Peyer's patch (tissue), 4 donors: ENCODE measurements around the gene RAB33B. TPM values are rescaled to one million over a fixed set of nuclear protein-coding genes. Genes with fewer than 3 reads are reported as not detected.
"Not testable (repeated sequence)": the region's sequence is repeated elsewhere in the genome, so short reads cannot be mapped to it uniquely, and the experiment has no call there.

ENCODE experiments used
- DNase-seq, 3 donors: peaks; one replicate each; pipeline ENCODE4 v3.0.0-alpha.2; 2017 to 2019
- H3K27ac ChIP-seq, 4 donors: fragments of 200-600 bp; sonication (generic); one replicate each; pipeline ENCODE4 v1.5.1; 2016 to 2019
- H3K27me3 ChIP-seq, 2 donors: fragments of 200-600 bp; sonication (generic); one replicate each; pipeline ENCODE4 v1.5.1; 2019
- H3K36me3 ChIP-seq, 3 donors: fragments of 200-600 bp; sonication (generic); one replicate each; pipeline ENCODE4 v1.5.1; 2016 to 2019
- H3K4me1 ChIP-seq, 4 donors: fragments of 200-600 bp; sonication (generic); one replicate each; pipeline ENCODE4 v1.5.1; 2016 to 2019
- H3K4me3 ChIP-seq, 4 donors: fragments of 200-600 bp; sonication (generic); 1 replicate in 3 of 4; 2 replicates in 1 of 4; pipeline ENCODE4 v1.5.1; 2016 to 2019; ENCODE audit warnings: mild to moderate bottlenecking in 1 of 4
- H3K9me3 ChIP-seq, 4 donors: fragments of 200-600 bp; sonication (generic); one replicate each; pipeline ENCODE4 v1.5.1; 2016 to 2019; ENCODE audit warnings: mild to moderate bottlenecking in 1 of 4
- CTCF ChIP-seq, 6 experiments: fragments of 450-650 bp in 4 of 6; fragments of 200-600 bp in 2 of 6; sonication (generic) in 1 of 6; IDR thresholded peaks; one replicate each; pipeline ENCODE4 v1.5.1; 2017 to 2019; ENCODE audit warnings: antibody characterized with exemption in 6 of 6, mild to moderate bottlenecking in 3 of 6, moderate library complexity in 1 of 6
- POLR2A ChIP-seq, 2 donors: fragments of 450-650 bp; IDR thresholded peaks; one replicate each; pipeline ENCODE4 v1.5.1; 2017; ENCODE audit warnings: antibody characterized with exemption in 2 of 2, mild to moderate bottlenecking in 2 of 2, moderate library complexity in 2 of 2
- total RNA-seq, 4 donors: library from RNA; depleted of rRNA; stranded (reverse); fragments of >200 nt; gene quantifications; one replicate each; pipeline ENCODE4 v1.1.0, GENCODE V29; 2016

The RAB33B gene
- total RNA-seq, 4 donors from 2014 or later = 5.3 to 8.3 (median 6.6) TPM

GRCh38 chr4:139457318-139457717 lies 3.4 kb downstream of the RAB33B start:
- H3K27me3 ChIP-seq = no peaks in the 10 kb centered on the region
- no peak overlapping the region for H3K4me3 ChIP-seq
- H3K36me3 ChIP-seq = no peaks in the 10 kb centered on the region
- no peak for DNase-seq
- no peak overlapping the region for H3K27ac ChIP-seq
- no peaks in the 10 kb centered on the region for H3K9me3 ChIP-seq
- peaks cover 0 to 43% (median 0%) of the 10 kb centered on the region in 4 donors for H3K4me1 ChIP-seq
- TF ChIP-seq POLR2A (IDR thresholded peaks at IDR 0.05) (no peak), CTCF (IDR thresholded peaks at IDR 0.05) (no peak)

GRCh38 chr4:139458543-139458942 lies 4.6 kb downstream of the RAB33B start:
- no peaks in the 10 kb centered on the region for H3K36me3 ChIP-seq
- no peaks in the 10 kb centered on the region for H3K9me3 ChIP-seq
- TF ChIP-seq POLR2A (IDR thresholded peaks at IDR 0.05) (no peak), CTCF (IDR thresholded peaks at IDR 0.05) (no peak)
- no peak for DNase-seq
- H3K4me1 ChIP-seq = peaks cover 0 to 41% (median 0%) of the 10 kb centered on the region in 4 donors
- H3K4me3 ChIP-seq = no peak overlapping the region
- no peaks in the 10 kb centered on the region for H3K27me3 ChIP-seq
- H3K27ac ChIP-seq = no peak overlapping the region

GRCh38 chr4:139458999-139459398 lies 5.1 kb downstream of the RAB33B start:
- Histone ChIP-seq H3K36me3 (no peaks in the 10 kb centered on the region), H3K4me3 (no peak overlapping the region), H3K27ac (no peak overlapping the region), H3K4me1 (peaks cover 0 to 41% (median 0%) of the 10 kb centered on the region in 4 donors), H3K9me3 (no peaks in the 10 kb centered on the region), H3K27me3 (no peaks in the 10 kb centered on the region)
- TF ChIP-seq CTCF (IDR thresholded peaks at IDR 0.05) (no peak), POLR2A (IDR thresholded peaks at IDR 0.05) (no peak)
- no peak for DNase-seq

GRCh38 chr4:139460565-139460964 lies 6.6 kb downstream of the RAB33B start:
- TF ChIP-seq CTCF (IDR thresholded peaks at IDR 0.05) (no peak), POLR2A (IDR thresholded peaks at IDR 0.05) (no peak)
- Histone ChIP-seq H3K27me3 (no peaks in the 10 kb centered on the region), H3K27ac (no peak overlapping the region), H3K4me1 (peaks cover 0 to 35% (median 0%) of the 10 kb centered on the region in 4 donors), H3K9me3 (no peaks in the 10 kb centered on the region), H3K4me3 (no peak overlapping the region), H3K36me3 (no peaks in the 10 kb centered on the region)
- no peak for DNase-seq

- Histone ChIP-seq H3K36me3 (no peaks in the 10 kb centered on the region), H3K27ac (no peak overlapping the region), H3K9me3 (no peaks in the 10 kb centered on the region), H3K4me3 (no peak overlapping the region), H3K4me1 (peaks cover 0 to 30% (median 0%) of the 10 kb centered on the region in 4 donors), H3K27me3 (no peaks in the 10 kb centered on the region)
- TF ChIP-seq CTCF (IDR thresholded peaks at IDR 0.05) = no peak
- TF ChIP-seq POLR2A (IDR thresholded peaks at IDR 0.05) = no peak
- no peak for DNase-seq
Measured at GRCh38 chr4:139461022-139461628, 7.2 kb downstream of the RAB33B start.

- DNase-seq, H3K4me3 ChIP-seq: not testable (repeated sequence)
Measured at GRCh38 chr4:139464512-139464911, 10.6 kb downstream of the RAB33B start.

More at GRCh38 chr4:139464512-139464911, 10.6 kb downstream of the RAB33B start:
- H3K36me3 ChIP-seq, H3K27me3 ChIP-seq, H3K27ac ChIP-seq, H3K4me1 ChIP-seq, H3K9me3 ChIP-seq: not testable (repeated sequence)
